ENCODE results near the gene HPCA. TPM values are rescaled to one million over a fixed set of nuclear protein-coding genes. Genes with fewer than 3 reads are reported as not detected.

The HPCA gene
- total RNA-seq, 2 donors from 2014 or later: not detected

- Mint-ChIP-seq H3K36me3 (ENCODE audit: low read depth) (peaks cover 14% of the 10 kb centered on the region), H3K27me3 (peaks cover 45% of the 10 kb centered on the region), H3K27ac (no peak overlapping the region), H3K4me1 (peaks cover 29% of the 10 kb centered on the region), H3K4me3 (no peak overlapping the region)
- ATAC-seq (no peak), DNase-seq (no peak)
- no peaks in the 10 kb centered on the region for H3K9me3 ChIP-seq (ENCODE audit: control insufficient read depth, low read length, poor library complexity, severe bottlenecking)
Observed at GRCh38 chr1:32927441-32927840, 41.1 kb downstream of the HPCA start.

DNA sequence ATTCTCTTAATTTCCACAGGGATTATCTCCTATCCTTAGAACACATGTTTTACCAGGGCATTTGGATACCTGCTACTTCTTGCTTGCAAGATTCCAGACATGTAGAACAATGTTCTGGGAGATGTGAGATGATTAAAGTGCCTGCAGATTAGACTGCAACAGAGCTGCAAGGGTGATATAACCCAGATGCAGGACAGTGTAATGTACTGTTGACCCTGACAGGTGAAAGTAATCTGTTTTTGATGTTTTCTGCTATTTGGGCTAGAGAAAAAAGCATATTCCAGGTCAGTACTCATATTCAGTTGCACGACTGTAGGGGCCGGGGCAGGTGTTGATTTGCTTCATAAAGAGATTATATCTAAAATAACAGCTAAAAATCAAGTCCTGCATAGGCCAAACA lies 42.0 kb downstream of the HPCA start:
- H3K4me1 Mint-ChIP-seq: peaks cover 26% of the 10 kb centered on the region

DNA sequence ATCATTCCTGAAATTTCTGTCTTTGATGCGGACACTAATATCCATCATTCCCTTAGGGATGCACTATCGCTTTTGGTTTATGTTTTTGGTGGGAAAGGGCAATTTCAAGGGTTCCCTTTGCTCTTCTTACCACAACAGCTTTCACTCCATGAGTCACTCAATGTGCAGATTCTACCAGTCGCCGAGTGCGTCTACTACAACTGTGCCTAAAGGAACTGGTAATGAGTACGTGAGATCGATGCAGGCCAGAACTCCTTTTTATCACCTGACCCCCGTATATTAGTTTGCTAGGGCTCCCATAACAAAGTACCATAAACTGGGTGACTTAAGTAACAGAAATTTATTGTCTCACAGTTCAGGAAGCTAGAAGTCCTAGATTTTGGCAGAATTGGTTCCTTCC lies 42.4 kb downstream of the HPCA start:
- peaks cover 27% of the 10 kb centered on the region for H3K4me1 Mint-ChIP-seq
- H3K27me3 Mint-ChIP-seq: peaks cover 32% of the 10 kb centered on the region
- ATAC-seq (no peak), DNase-seq (no peak)
- no peak overlapping the region for H3K27ac Mint-ChIP-seq
- H3K4me3 Mint-ChIP-seq: no peak overlapping the region
- H3K9me3 ChIP-seq (ENCODE audit: control insufficient read depth, low read length, poor library complexity, severe bottlenecking): no peaks in the 10 kb centered on the region
- peaks cover 8% of the 10 kb centered on the region for H3K36me3 Mint-ChIP-seq (ENCODE audit: low read depth)

More for the DNA sequence above, 42.0 kb downstream of the HPCA start:
- H3K9me3 ChIP-seq (ENCODE audit: control insufficient read depth, low read length, poor library complexity, severe bottlenecking): no peaks in the 10 kb centered on the region
- Mint-ChIP-seq H3K27ac (no peak overlapping the region), H3K4me3 (peak overlapping the region; percentile 9), H3K27me3 (peaks cover 37% of the 10 kb centered on the region), H3K36me3 (ENCODE audit: low read depth) (peaks cover 12% of the 10 kb centered on the region)
- DNase-seq (no peak), ATAC-seq (no peak)

- H3K27ac Mint-ChIP-seq: no peak overlapping the region
- ATAC-seq (no peak), DNase-seq (no peak)
- no peak overlapping the region for H3K4me3 Mint-ChIP-seq
- peaks cover 22% of the 10 kb centered on the region for H3K4me1 Mint-ChIP-seq
- peaks cover 7% of the 10 kb centered on the region for H3K36me3 Mint-ChIP-seq (ENCODE audit: low read depth)
- H3K9me3 ChIP-seq (ENCODE audit: control insufficient read depth, low read length, poor library complexity, severe bottlenecking): no peaks in the 10 kb centered on the region
- H3K27me3 Mint-ChIP-seq: peaks cover 26% of the 10 kb centered on the region
Observed at GRCh38 chr1:32929366-32929765, 43.1 kb downstream of the HPCA start.

DNA sequence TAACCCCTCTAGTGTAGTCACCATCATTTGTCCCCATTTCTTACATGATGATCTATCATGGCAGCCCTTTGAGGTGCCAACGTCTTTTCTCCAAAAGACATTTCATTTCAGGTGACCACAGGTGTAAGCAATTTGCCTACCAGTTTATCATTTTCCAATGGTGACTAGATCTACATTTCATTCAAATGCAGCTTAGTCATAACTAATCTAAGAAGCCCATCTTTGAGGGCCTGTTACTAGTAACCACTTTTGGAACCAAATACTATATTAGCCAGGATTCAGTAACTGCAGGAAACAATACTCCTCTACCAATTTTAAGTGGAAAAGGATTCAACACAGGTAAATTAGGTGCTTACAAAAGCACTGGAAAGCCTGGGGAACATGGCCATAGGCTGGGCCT lies 45.5 kb downstream of the HPCA start:
- no peak overlapping the region for H3K4me3 Mint-ChIP-seq
- DNase-seq (no peak), ATAC-seq (no peak)
- peaks cover 5% of the 10 kb centered on the region for H3K4me1 Mint-ChIP-seq
- H3K27me3 Mint-ChIP-seq: peaks cover 2% of the 10 kb centered on the region
- no peaks in the 10 kb centered on the region for H3K36me3 Mint-ChIP-seq (ENCODE audit: low read depth)
- no peaks in the 10 kb centered on the region for H3K9me3 ChIP-seq (ENCODE audit: control insufficient read depth, low read length, poor library complexity, severe bottlenecking)
- no peak overlapping the region for H3K27ac Mint-ChIP-seq

DNA sequence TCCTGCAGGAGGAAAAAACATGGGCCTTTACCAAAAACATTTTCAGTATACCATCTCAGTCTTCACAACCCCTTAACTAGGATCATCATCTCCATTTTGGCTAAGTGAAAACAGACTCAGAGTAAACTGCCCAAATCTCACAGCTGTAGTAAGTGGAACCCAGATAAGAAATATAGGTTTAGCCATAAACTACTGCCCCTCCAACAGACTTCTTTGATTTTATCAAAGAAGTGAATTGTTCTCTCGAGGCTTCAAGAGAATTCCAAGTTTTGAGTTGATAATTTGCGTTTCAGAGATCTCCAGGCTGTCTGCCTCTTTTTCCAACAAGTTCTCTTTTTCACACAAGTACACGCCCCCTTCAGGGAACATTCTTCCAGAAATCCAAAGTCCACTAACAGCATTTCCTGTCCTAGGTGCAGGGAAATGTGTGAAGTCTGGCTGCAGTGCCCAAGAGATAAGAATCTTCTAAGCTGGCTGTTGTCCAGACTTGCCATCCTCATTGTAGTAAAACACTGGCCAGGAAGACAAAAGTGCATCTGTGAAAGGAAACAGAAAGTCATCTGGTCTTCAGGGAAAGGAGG lies 47.5 kb downstream of the HPCA start:
- H3K4me3 Mint-ChIP-seq: peak overlapping the region; percentile 33
- no peaks in the 10 kb centered on the region for H3K27me3 Mint-ChIP-seq
- H3K4me1 Mint-ChIP-seq: peaks cover 9% of the 10 kb centered on the region
- H3K27ac Mint-ChIP-seq: peak overlapping the region; percentile 84
- peaks cover 3% of the 10 kb centered on the region for H3K36me3 Mint-ChIP-seq (ENCODE audit: low read depth)
- no peak for DNase-seq
- H3K9me3 ChIP-seq (ENCODE audit: control insufficient read depth, low read length, poor library complexity, severe bottlenecking): no peaks in the 10 kb centered on the region
- ATAC-seq: peak; percentile 9

GRCh38 chr1:32934535-32934934 lies 48.2 kb downstream of the HPCA start:
- peak overlapping the region; percentile 84 for H3K27ac Mint-ChIP-seq
- H3K4me3 Mint-ChIP-seq: no peak overlapping the region
- DNase-seq (no peak), ATAC-seq (no peak)
- no peaks in the 10 kb centered on the region for H3K27me3 Mint-ChIP-seq
- no peaks in the 10 kb centered on the region for H3K9me3 ChIP-seq (ENCODE audit: control insufficient read depth, low read length, poor library complexity, severe bottlenecking)
- H3K36me3 Mint-ChIP-seq (ENCODE audit: low read depth): peaks cover 5% of the 10 kb centered on the region
- H3K4me1 Mint-ChIP-seq: peaks cover 10% of the 10 kb centered on the region

DNA sequence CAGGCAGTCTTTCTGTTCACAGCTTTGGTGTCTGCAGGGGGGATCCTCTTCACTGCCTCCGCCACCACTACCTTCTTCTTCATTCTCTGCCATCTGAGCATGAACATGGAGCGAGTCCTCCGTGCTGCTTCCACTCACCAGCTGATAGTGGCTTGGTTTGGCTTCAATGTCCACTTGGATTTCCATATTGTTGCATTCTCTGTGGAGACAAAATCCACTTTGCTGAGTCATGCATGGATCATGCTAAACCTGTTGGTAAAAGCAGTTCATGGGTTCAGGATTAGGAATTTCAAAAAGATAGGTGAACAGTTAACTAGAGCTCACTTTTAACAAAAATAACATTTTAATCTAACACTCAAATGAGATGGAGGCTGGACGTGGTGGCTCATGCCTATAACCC lies 50.8 kb downstream of the HPCA start:
- Mint-ChIP-seq H3K4me1 (peaks cover 13% of the 10 kb centered on the region), H3K4me3 (no peak overlapping the region), H3K27me3 (no peaks in the 10 kb centered on the region), H3K36me3 (ENCODE audit: low read depth) (peaks cover 5% of the 10 kb centered on the region), H3K27ac (peak overlapping the region; percentile 90)
- no peak for ATAC-seq
- no peaks in the 10 kb centered on the region for H3K9me3 ChIP-seq (ENCODE audit: control insufficient read depth, low read length, poor library complexity, severe bottlenecking)
- DNase-seq: no peak

DNA sequence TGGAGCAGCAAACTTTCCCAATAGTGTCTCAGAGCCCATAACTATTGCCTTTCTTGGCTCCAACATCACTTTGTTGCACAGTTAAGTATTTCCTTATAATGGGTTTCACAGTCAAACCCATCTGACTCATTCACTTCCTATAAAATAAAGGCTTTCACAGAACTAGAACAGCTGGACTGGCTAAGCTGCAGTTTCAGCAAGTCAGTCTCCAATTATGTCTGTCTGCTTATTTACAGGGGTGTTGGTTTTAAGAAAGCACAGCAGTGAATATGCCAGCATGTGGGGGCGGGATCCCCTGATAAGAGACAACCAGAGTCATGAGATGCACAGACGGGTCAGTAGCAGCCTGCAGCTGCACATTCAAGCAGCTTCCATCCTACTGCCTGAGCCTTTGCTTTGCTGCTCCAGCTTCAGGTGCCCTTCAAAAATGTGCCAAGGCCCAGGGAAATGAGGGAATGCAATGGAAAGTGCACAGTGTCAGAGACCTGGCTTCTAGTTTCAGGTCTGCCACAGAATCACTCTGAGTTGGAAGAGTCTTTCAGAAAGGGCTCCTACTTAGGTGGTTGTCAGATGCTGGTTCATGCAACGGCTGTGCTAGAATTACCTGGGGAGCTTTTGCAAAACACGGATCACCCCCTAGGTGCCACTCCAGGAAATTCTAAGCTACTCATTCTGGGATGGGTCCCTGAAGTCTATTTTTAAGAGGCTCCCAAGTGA lies 53.5 kb downstream of the HPCA start:
- no peak overlapping the region for H3K4me3 Mint-ChIP-seq
- ATAC-seq: no peak
- DNase-seq: no peak
- H3K27me3 Mint-ChIP-seq: no peaks in the 10 kb centered on the region
- peaks cover 9% of the 10 kb centered on the region for H3K36me3 Mint-ChIP-seq (ENCODE audit: low read depth)
- H3K9me3 ChIP-seq (ENCODE audit: control insufficient read depth, low read length, poor library complexity, severe bottlenecking): no peaks in the 10 kb centered on the region
- H3K4me1 Mint-ChIP-seq: peaks cover 17% of the 10 kb centered on the region
- peak overlapping the region; percentile 85 for H3K27ac Mint-ChIP-seq

DNA sequence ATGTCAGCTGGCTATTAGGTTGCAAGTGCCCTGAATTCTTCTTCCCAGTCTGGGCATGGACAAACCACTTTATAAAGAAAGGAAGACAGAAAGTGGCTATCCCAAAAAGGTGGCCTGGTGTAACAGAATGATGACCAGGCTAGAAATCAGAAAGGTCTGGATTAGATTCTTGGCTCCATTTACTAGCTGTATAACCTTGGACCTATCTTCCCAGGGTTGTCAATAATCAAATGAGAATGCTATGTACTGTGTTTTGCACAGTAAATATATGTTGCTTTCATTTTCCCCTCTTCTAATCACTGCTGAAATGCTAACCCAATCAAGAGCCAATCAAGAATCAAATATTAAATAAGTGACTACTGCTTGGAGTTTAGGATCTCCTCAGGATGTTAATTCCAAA lies 57.9 kb downstream of the HPCA start:
- peaks cover 10% of the 10 kb centered on the region for H3K36me3 Mint-ChIP-seq (ENCODE audit: low read depth)
- ATAC-seq (no peak), DNase-seq (no peak)
- H3K9me3 ChIP-seq (ENCODE audit: control insufficient read depth, low read length, poor library complexity, severe bottlenecking): no peaks in the 10 kb centered on the region
- H3K4me3 Mint-ChIP-seq: no peak overlapping the region
- no peaks in the 10 kb centered on the region for H3K27me3 Mint-ChIP-seq
- peaks cover 21% of the 10 kb centered on the region for H3K4me1 Mint-ChIP-seq
- no peak overlapping the region for H3K27ac Mint-ChIP-seq

Other genes with a start within 250 kb of the HPCA start
- gene ZBTB8OS, start 235.9 kb upstream of the HPCA start, total RNA-seq: 10 to 100 TPM; 40.5 to 41.9 TPM
- gene RBBP4, start 235.3 kb upstream of the HPCA start, total RNA-seq: 100 to 1,000 TPM; 130 to 152 TPM
- gene SYNC, start 183.7 kb upstream of the HPCA start, total RNA-seq: not detected
- 10 to 100 TPM; 70.9 to 88.1 TPM for gene YARS1, start 69.1 kb upstream of the HPCA start, total RNA-seq
- gene S100PBP, start 68.8 kb upstream of the HPCA start, total RNA-seq: 10 to 100 TPM; 32.5 to 35.5 TPM
- gene FNDC5, start 15.6 kb upstream of the HPCA start, total RNA-seq: not detected
- gene TMEM54, start 14.9 kb downstream of the HPCA start, total RNA-seq: not detected
- gene RNF19B, start 78.3 kb downstream of the HPCA start, total RNA-seq: 10 to 100 TPM; 67.1 to 87.7 TPM
- gene AK2, start 150.4 kb downstream of the HPCA start, total RNA-seq: 10 to 100 TPM; 51.1 to 61.7 TPM
- gene AZIN2, start 194.7 kb downstream of the HPCA start, total RNA-seq: 1 to 10 TPM; 6.3 to 8.6 TPM